Kidney glomerular epithelial cell (primary cell): ENCODE measurements around the gene LSM3.
A peak's percentile ranks its signal among the peaks of the same experiment; 100 is the strongest.

Experiments used
- DNase-seq: peaks from one replicate; lab custom pipeline; 2025; lab: John Stamatoyannopoulos, UW

Gene LSM3

GRCh38 chr3:14200841-14201240 is 22.2 kb downstream of the LSM3 start:
- peak; percentile 26 for DNase-seq

GRCh38 chr3:14201940-14202684 is 23.5 kb downstream of the LSM3 start:
- DNase-seq = peak; percentile 86

GRCh38 chr3:14202874-14203520 is 24.4 kb downstream of the LSM3 start:
- DNase-seq = no peak

- DNase-seq = peak; percentile 87
Observed at GRCh38 chr3:14203521-14204079, 25.0 kb downstream of the LSM3 start.

- DNase-seq = peak; percentile 31
Observed at GRCh38 chr3:14204515-14205284, 26.1 kb downstream of the LSM3 start.

GRCh38 chr3:14206548-14207177 is 28.0 kb downstream of the LSM3 start:
- no peak for DNase-seq

GRCh38 chr3:14208168-14208567 is 29.6 kb downstream of the LSM3 start:
- DNase-seq = no peak

- DNase-seq = no peak
Observed at GRCh38 chr3:14208977-14209394, 30.4 kb downstream of the LSM3 start.

- DNase-seq = no peak
Observed at GRCh38 chr3:14209581-14210289, 31.1 kb downstream of the LSM3 start.

GRCh38 chr3:14210290-14210688 is 31.7 kb downstream of the LSM3 start:
- no peak for DNase-seq

GRCh38 chr3:14210843-14211594 is 32.4 kb downstream of the LSM3 start:
- peak; percentile 100 for DNase-seq

- DNase-seq = no peak
Observed at GRCh38 chr3:14211621-14212020, 33.0 kb downstream of the LSM3 start.

- no peak for DNase-seq
Observed at GRCh38 chr3:14212032-14212431, 33.4 kb downstream of the LSM3 start.

GRCh38 chr3:14213066-14213774 is 34.6 kb downstream of the LSM3 start:
- no peak for DNase-seq

- DNase-seq = no peak
Observed at GRCh38 chr3:14214764-14215163, 36.1 kb downstream of the LSM3 start.

- DNase-seq = no peak
Observed at GRCh38 chr3:14216257-14217048, 37.8 kb downstream of the LSM3 start.

- no peak for DNase-seq
Observed at GRCh38 chr3:14218355-14218754, 39.7 kb downstream of the LSM3 start.

- no peak for DNase-seq
Observed at GRCh38 chr3:14220933-14221332, 42.3 kb downstream of the LSM3 start.

GRCh38 chr3:14221902-14222301 is 43.3 kb downstream of the LSM3 start:
- DNase-seq = no peak
